Fibroblast of pulmonary artery (primary cell): ENCODE measurements around the gene ATXN1.
"Not testable (repeated sequence)": the region's sequence is repeated elsewhere in the genome, so short reads cannot be mapped to it uniquely, and the experiment has no call there.

Experiments
- DNase-seq: peaks from one replicate; pipeline ENCODE4 v3.0.0-alpha.2; 2010; ENCODE audit warnings: low read depth
- H3K4me3 ChIP-seq: replicated peaks from 2 replicates; pipeline ENCODE4 v1.5.1; 2011; ENCODE audit warnings: low read depth, mild to moderate bottlenecking, control low read depth, low read length, moderate library complexity
- CTCF ChIP-seq: IDR thresholded peaks from 2 replicates; pipeline ENCODE4 v1.5.1; 2011; ENCODE audit warnings: mild to moderate bottlenecking, control low read depth, low read length, inconsistent platforms; ENCODE audit errors: missing control alignments

The ATXN1 gene

GRCh38 chr6:16793828-16794412 lies 32.7 kb upstream of the ATXN1 start:
- no peak for DNase-seq
- TF ChIP-seq CTCF = no peak
- H3K4me3 ChIP-seq = no peak overlapping the region

GRCh38 chr6:16789329-16790038 lies 28.2 kb upstream of the ATXN1 start:
- no peak for TF ChIP-seq CTCF
- DNase-seq = no peak
- no peak overlapping the region for H3K4me3 ChIP-seq

GRCh38 chr6:16787128-16787682 lies 25.9 kb upstream of the ATXN1 start:
- H3K4me3 ChIP-seq = no peak overlapping the region
- DNase-seq = no peak
- no peak for TF ChIP-seq CTCF

GRCh38 chr6:16785496-16785895 lies 24.2 kb upstream of the ATXN1 start:
- no peak overlapping the region for H3K4me3 ChIP-seq
- DNase-seq = no peak
- no peak for TF ChIP-seq CTCF

- H3K4me3 ChIP-seq, DNase-seq: not testable (repeated sequence)
Observed at GRCh38 chr6:16784957-16785356, 23.7 kb upstream of the ATXN1 start.

- H3K4me3 ChIP-seq = no peak overlapping the region
- no peak for TF ChIP-seq CTCF
- no peak for DNase-seq
Observed at GRCh38 chr6:16783952-16784565, 22.8 kb upstream of the ATXN1 start.

GRCh38 chr6:16783509-16783908 lies 22.2 kb upstream of the ATXN1 start:
- TF ChIP-seq CTCF = no peak
- H3K4me3 ChIP-seq = no peak overlapping the region
- DNase-seq = no peak
